Measurements from ENCODE around the gene TIMM10.

DNA sequence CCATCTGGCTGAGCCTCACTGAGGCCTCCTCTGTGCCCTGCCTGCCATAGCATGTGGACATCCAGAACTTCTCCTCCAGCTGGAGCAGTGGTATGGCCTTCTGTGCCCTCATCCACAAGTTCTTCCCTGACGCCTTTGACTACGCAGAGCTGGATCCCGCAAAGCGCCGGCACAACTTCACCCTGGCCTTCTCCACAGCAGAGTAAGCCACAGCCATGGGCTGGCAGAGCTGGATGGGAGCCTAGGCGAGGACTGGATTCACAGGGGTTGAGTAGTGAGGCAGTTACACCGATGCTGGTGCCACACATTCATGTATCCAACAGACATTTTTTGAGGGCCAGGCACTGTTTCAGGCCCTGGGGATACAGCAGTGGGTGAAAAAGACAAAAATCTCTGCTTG is 15.9 kb upstream of the TIMM10 start:
- TF ChIP-seq, protein P1, sequence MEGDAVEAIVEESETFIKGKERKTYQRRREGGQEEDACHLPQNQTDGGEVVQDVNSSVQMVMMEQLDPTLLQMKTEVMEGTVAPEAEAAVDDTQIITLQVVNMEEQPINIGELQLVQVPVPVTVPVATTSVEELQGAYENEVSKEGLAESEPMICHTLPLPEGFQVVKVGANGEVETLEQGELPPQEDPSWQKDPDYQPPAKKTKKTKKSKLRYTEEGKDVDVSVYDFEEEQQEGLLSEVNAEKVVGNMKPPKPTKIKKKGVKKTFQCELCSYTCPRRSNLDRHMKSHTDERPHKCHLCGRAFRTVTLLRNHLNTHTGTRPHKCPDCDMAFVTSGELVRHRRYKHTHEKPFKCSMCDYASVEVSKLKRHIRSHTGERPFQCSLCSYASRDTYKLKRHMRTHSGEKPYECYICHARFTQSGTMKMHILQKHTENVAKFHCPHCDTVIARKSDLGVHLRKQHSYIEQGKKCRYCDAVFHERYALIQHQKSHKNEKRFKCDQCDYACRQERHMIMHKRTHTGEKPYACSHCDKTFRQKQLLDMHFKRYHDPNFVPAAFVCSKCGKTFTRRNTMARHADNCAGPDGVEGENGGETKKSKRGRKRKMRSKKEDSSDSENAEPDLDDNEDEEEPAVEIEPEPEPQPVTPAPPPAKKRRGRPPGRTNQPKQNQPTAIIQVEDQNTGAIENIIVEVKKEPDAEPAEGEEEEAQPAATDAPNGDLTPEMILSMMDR (IDR thresholded peaks at IDR 0.05; ENCODE audit: poor library complexity) = no peak
- no peak for TF ChIP-seq EZH2 (IDR thresholded peaks at IDR 0.05; ENCODE audit: borderline replicate concordance)
